Measurements from ENCODE around the gene MYL12B. TPM values are rescaled to one million over a fixed set of nuclear protein-coding genes. Genes with fewer than 3 reads are reported as not detected.

MYL12B gene
- 542 and 641 TPM in 2 replicates for total RNA-seq

DNA sequence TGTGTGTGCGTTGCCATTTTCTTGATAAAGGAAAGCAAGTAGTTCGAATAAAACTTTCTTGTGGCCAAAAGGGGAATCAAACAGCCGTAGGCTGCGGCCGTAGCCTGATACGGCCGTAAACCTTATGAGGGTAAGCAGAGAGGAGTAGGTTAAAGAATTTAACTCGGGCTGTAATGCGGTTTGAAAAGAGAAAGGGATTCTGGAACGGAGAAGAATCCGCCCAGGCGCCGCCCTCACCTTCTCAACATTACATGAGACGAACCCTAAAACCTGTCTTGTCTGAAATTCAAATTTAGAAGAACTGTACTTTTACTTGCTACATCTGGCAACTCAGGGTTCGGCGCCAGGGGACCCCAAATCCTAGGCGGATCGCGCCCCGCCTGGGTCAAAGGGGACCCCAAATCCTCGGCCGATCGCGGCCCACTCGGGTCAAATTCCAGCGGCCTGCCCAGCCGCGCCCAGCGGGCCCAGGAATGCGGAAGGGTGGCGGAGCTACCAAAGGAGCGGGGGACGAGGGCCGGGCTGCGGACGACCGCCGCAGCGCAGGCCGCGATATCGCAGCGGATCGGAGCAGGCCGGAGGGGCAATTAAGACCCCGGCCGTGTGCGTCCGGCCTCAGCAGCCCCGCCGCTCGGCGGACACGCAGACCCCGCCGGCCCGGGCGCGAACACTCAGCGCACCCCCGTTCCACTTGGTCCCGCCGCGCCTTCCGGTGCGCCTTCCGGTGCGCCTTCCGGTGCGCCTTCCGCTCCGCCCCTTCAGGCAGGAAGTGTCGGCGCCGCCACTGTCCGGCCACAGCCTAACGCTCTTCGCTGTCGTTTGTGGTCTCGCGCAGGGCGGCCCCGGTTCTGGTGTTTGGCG, at the start of gene MYL12B:
MYL12B (plus strand) TSS at position 761 of the 861 bp plus-strand sequence. CDS start 10,766 bp downstream, outside the sequence.

DNA sequence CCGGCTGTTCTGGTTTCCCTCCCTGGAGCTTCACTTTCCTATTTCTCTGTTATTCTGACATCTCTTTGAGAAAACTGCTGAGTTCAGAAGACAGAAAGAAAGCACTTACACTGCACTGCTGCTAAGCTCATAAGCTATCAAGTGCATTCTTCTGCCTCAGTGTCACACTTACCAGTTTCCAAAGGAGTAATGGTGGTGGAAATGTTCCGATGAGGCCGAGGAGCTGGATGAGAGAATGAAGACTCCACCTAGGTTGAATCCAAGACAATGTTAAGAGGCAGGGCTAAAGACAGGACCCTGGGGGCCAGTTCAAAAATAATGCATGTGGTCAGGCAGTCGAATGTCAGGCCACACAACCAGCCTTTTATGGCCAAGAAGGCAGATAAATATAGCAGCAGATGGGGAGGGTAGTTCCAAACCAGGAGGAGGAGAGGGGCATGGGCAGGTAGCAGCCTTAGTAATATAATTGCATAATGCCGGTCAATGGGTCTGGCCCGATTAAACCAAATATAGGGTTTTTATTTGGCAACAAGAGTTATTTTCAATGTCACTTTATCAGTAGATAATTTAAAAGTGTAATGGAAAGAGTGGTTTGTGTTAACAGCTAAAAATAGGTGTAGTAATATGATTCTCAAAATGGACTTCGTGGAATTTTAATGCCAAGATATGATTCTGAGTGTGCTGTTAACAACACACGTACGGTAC, 42.1 kb upstream of the MYL12B start, which contains the start of gene MYOM1:
MYOM1 (minus strand) TSS at position 338 of the 705 bp plus-strand sequence. CDS start 4,745 bp downstream, outside the sequence.

DNA sequence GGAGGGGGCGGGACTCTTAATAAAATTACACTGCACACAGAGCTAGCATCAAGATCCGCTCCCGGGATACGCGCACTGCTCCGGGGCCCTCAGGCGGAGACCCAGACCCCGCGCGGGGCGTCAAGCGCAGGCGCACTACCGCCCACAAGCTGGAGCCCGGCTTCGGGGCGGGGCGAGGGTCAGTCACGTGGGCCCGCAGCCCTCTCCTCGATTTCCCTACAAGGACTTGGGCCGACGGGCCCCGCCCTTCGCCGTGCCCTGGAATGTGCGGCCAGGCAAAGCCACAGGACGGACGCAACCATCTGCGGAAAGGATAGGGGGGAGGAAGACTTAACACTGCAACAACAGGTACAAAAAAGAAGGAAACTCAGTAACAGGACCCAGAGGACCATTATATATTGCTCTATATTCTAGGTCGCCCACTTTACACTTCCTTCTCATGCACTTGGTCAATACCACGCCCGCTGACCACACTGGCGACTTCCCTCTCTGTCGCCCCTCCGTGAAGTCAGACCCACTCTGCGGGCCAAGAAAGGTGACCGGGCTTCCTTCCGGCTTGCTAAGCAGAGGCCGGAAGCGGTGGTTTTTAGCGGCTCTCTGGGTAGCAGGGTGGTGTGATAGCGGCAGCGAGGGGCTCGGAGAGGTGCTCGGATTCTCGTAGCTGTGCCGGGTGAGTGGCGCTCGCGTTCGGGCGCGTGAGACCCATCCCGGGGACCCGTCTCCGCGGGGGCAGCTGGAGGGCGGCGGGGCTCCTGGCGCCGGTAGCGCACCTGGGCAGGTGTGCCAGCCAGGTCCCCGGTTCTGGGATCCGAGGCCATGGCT, 14.5 kb upstream of the MYL12B start, which contains the start of gene MYL12A:
MYL12A (plus strand) TSS at position 562 of the 822 bp plus-strand sequence. CDS start 5,447 bp downstream, outside the sequence.

Other genes with a start within 250 kb of the MYL12B start
- gene LPIN2, start 249.0 kb upstream of the MYL12B start, total RNA-seq: 5.1 and 11.3 TPM in 2 replicates
- gene MYOM1, start 42.2 kb upstream of the MYL12B start, total RNA-seq: 0.43 and 0.96 TPM in 2 replicates
- gene MYL12A, start 14.3 kb upstream of the MYL12B start, total RNA-seq: 462 and 784 TPM in 2 replicates
- 239 and 269 TPM in 2 replicates for gene TGIF1, start 188.0 kb downstream of the MYL12B start, total RNA-seq